H1 (cell line): ENCODE data around the gene RRP12. TPM values are rescaled to one million over a fixed set of nuclear protein-coding genes. Genes with fewer than 3 reads are reported as not detected.

Source experiments
- CTCF ChIA-PET: fragments of 300-600 bp; sonication (Branson Sonifier 250); formaldehyde crosslinking; loops from one replicate; lab custom pipeline; 2021; ENCODE audit not compliant: partially characterized antibody; lab: Charles Lee
- POLR2A ChIA-PET: fragments of 300-600 bp; sonication (Branson Sonifier 250); formaldehyde crosslinking; loops from one replicate; lab custom pipeline; 2021; ENCODE audit warnings: inconsistent platforms; ENCODE audit not compliant: partially characterized antibody; lab: Charles Lee
- DNase-seq, 2 experiments: peaks; one replicate each; pipeline versions ENCODE4 v3.0.0 to v3.0.0-alpha.2; 2010 to 2022; ENCODE audit warnings: low spot score in 2 of 2, low read depth in 1 of 2, mixed read lengths in 1 of 2
- FAIRE-seq: peaks from 2 replicates; lab custom pipeline; 2011; peaks lifted over from hg19 to GRCh38; lab: Jason Lieb, UNC
- H2AFZ ChIP-seq: 2 replicates; pipeline ENCODE4 v1.8.1; 2012; ENCODE audit warnings: low read length, inconsistent platforms
- H2AK5ac ChIP-seq: 2 replicates; pipeline ENCODE4 v1.6.1; 2013; ENCODE audit warnings: low read depth, low read length
- H2BK120ac ChIP-seq: replicated peaks from 2 replicates; pipeline ENCODE3; 2013; ENCODE audit warnings: low read depth, low read length, inconsistent platforms
- H2BK12ac ChIP-seq: 2 replicates; pipeline ENCODE4 v1.6.1; 2013; ENCODE audit warnings: low read depth, low read length
- H2BK15ac ChIP-seq: 2 replicates; pipeline ENCODE4 v1.6.1; 2013; ENCODE audit warnings: low read length
- H2BK20ac ChIP-seq: 2 replicates; pipeline ENCODE4 v1.6.1; 2013; ENCODE audit warnings: low read length
- H2BK5ac ChIP-seq: 2 replicates; pipeline ENCODE4 v1.6.1; 2013; ENCODE audit warnings: low read depth, low read length
- H3K14ac ChIP-seq: 2 replicates; pipeline ENCODE4 v1.6.1; 2013; ENCODE audit warnings: inconsistent platforms; ENCODE audit not compliant: insufficient read length
- H3K18ac ChIP-seq: 2 replicates; pipeline ENCODE4 v1.6.1; 2013; ENCODE audit warnings: low read length; ENCODE audit errors: extremely low read depth
- H3K23ac ChIP-seq: 2 replicates; pipeline ENCODE4 v1.6.1; 2013; ENCODE audit warnings: inconsistent platforms; ENCODE audit not compliant: insufficient read length
- H3K23me2 ChIP-seq: 2 replicates; pipeline ENCODE4 v1.6.1; 2013; ENCODE audit warnings: low read depth, low read length
- H3K27ac ChIP-seq: 2 replicates; pipeline ENCODE4 v1.6.1; 2011; ENCODE audit warnings: low read depth, low read length, inconsistent platforms
- H3K27me3 ChIP-seq, 4 experiments: replicated peaks in 1 of 4; 1 replicate in 1 of 4; 2 replicates in 3 of 4; pipeline versions ENCODE4 v1.6.1 to v1.8.1; 2011 to 2013; ENCODE audit warnings: low read length in 3 of 4, mild to moderate bottlenecking in 3 of 4, inconsistent platforms in 2 of 4, mixed read lengths in 2 of 4, moderate library complexity in 1 of 4; ENCODE audit not compliant: control insufficient read depth in 3 of 4, insufficient read depth in 3 of 4; ENCODE audit errors: extremely low read depth in 1 of 4
- H3K36me3 ChIP-seq, 4 experiments: 2 replicates each; pipeline versions ENCODE4 v1.6.1 to v1.8.1; 2011 to 2013; ENCODE audit warnings: mild to moderate bottlenecking in 4 of 4, low read length in 3 of 4, moderate library complexity in 2 of 4, control low read depth in 1 of 4, inconsistent platforms in 1 of 4; ENCODE audit not compliant: insufficient read depth in 4 of 4, control insufficient read depth in 2 of 4
- H3K4ac ChIP-seq: replicated peaks from 2 replicates; pipeline ENCODE3; 2013; ENCODE audit warnings: low read length, low read depth, mixed read lengths, inconsistent platforms; ENCODE audit not compliant: insufficient read length
- H3K4me1 ChIP-seq, 4 experiments: replicated peaks in 1 of 4; 1 replicate in 1 of 4; 2 replicates in 3 of 4; pipeline versions ENCODE4 v1.6.1 to v1.8.1; 2011 to 2013; ENCODE audit warnings: low read length in 3 of 4, inconsistent platforms in 2 of 4, mixed read lengths in 1 of 4; ENCODE audit not compliant: insufficient read depth in 4 of 4, control insufficient read depth in 3 of 4
- H3K4me2 ChIP-seq, 2 experiments: 2 replicates each; pipeline versions ENCODE4 v1.6.1 to v1.8.1; 2011 to 2013; ENCODE audit warnings: low read depth in 2 of 2, low read length in 2 of 2, control low read depth in 1 of 2, inconsistent platforms in 1 of 2, mild to moderate bottlenecking in 1 of 2; ENCODE audit not compliant: insufficient read depth in 1 of 2
- H3K4me3 ChIP-seq, 4 experiments: fragments of 200-600, 300-600 bp in 1 of 4; sonication (generic), shearing (Covaris generic), sonication (Bioruptor Twin) in 1 of 4; 2 replicates each; pipeline versions ENCODE4 v1.5.1 to v1.8.1; 2011 to 2016; ENCODE audit warnings: low read length in 4 of 4, low read depth in 3 of 4, control low read depth in 2 of 4, inconsistent platforms in 2 of 4, mild to moderate bottlenecking in 2 of 4, mixed read lengths in 1 of 4, moderate library complexity in 1 of 4; ENCODE audit not compliant: insufficient read depth in 2 of 4; ENCODE audit errors: extremely low read depth in 1 of 4
- H3K56ac ChIP-seq: replicated peaks from 2 replicates; pipeline ENCODE3; 2013; ENCODE audit warnings: low read depth, mild to moderate bottlenecking, mixed read lengths, low read length, inconsistent platforms; ENCODE audit not compliant: insufficient read length
- H3K79me1 ChIP-seq: 2 replicates; pipeline ENCODE4 v1.6.1; 2013; ENCODE audit warnings: low read depth, low read length, control low read depth
- H3K79me2 ChIP-seq, 2 experiments: 2 replicates each; pipeline versions ENCODE4 v1.6.1 to v1.8.1; 2012 to 2013; ENCODE audit warnings: low read length in 2 of 2, mild to moderate bottlenecking in 2 of 2, inconsistent platforms in 1 of 2; ENCODE audit not compliant: insufficient read depth in 2 of 2, control insufficient read depth in 1 of 2
- H3K9ac ChIP-seq, 4 experiments: replicated peaks in 1 of 4; 1 replicate in 1 of 4; 2 replicates in 3 of 4; pipeline versions ENCODE4 v1.6.1 to v1.8.1; 2011 to 2013; ENCODE audit warnings: low read depth in 3 of 4, low read length in 3 of 4, control low read depth in 2 of 4, mild to moderate bottlenecking in 2 of 4, moderate library complexity in 2 of 4, inconsistent platforms in 1 of 4; ENCODE audit errors: extremely low read depth in 1 of 4
- H3K9me3 ChIP-seq, 2 experiments: 2 replicates each; pipeline versions ENCODE4 v1.6.1 to v1.8.1; 2012 to 2013; ENCODE audit warnings: mild to moderate bottlenecking in 2 of 2, moderate library complexity in 2 of 2, control low read depth in 1 of 2, inconsistent platforms in 1 of 2, low read depth in 1 of 2, low read length in 1 of 2, mixed read lengths in 1 of 2; ENCODE audit not compliant: insufficient read depth in 2 of 2
- H4K20me1 ChIP-seq, 2 experiments: replicated peaks in 1 of 2; 2 replicates each; pipeline versions ENCODE3 to v1.8.1; 2011 to 2013; ENCODE audit warnings: inconsistent platforms in 2 of 2, low read length in 2 of 2, mild to moderate bottlenecking in 1 of 2; ENCODE audit not compliant: insufficient read depth in 2 of 2, control insufficient read depth in 1 of 2
- H4K5ac ChIP-seq: 2 replicates; pipeline ENCODE4 v1.6.1; 2013; ENCODE audit warnings: low read length, low read depth, mixed read lengths, inconsistent platforms; ENCODE audit not compliant: insufficient read length
- H4K8ac ChIP-seq: 2 replicates; pipeline ENCODE4 v1.8.0; 2013; ENCODE audit warnings: mild to moderate bottlenecking, moderate library complexity, low read length, inconsistent platforms; ENCODE audit not compliant: insufficient read depth; ENCODE audit errors: extremely low read depth
- H4K91ac ChIP-seq: replicated peaks from 2 replicates; pipeline ENCODE3; 2013; ENCODE audit warnings: low read length, mixed read lengths, inconsistent platforms; ENCODE audit not compliant: insufficient read length
- CHD1 ChIP-seq: IDR thresholded peaks from 2 replicates; pipeline ENCODE4 v1.6.1; 2012; ENCODE audit warnings: low read depth, low read length, improper control_type of control experiment
- E2F6 ChIP-seq: IDR thresholded peaks from 2 replicates; pipeline ENCODE4 v1.6.1; 2012; ENCODE audit warnings: inconsistent platforms
- EP300 ChIP-seq, 2 experiments: IDR thresholded peaks; 1 replicate in 1 of 2; 2 replicates in 1 of 2; pipeline ENCODE4 v1.6.1; 2011 to 2012; ENCODE audit warnings: low read depth in 2 of 2, low read length in 2 of 2, mild to moderate bottlenecking in 2 of 2, borderline replicate concordance in 1 of 2, inconsistent platforms in 1 of 2, moderate library complexity in 1 of 2
- JUND ChIP-seq: IDR thresholded peaks from 2 replicates; pipeline ENCODE4 v1.6.1; 2011; ENCODE audit warnings: mild to moderate bottlenecking, improper control_type of control experiment, low read length
- KDM5A ChIP-seq: fragments of 200-600 bp; IDR thresholded peaks from 2 replicates; pipeline ENCODE4 v1.7.1; 2012; ENCODE audit warnings: mild to moderate bottlenecking, low read length, inconsistent platforms, mixed read lengths
- NRF1 ChIP-seq: IDR thresholded peaks from 2 replicates; pipeline ENCODE4 v1.6.1; 2011; ENCODE audit warnings: mild to moderate bottlenecking, low read depth, low read length, improper control_type of control experiment
- RFX5 ChIP-seq: IDR thresholded peaks from 2 replicates; pipeline ENCODE4 v1.6.1; 2011; ENCODE audit warnings: low read depth, low read length, improper control_type of control experiment, borderline replicate concordance
- RXRA ChIP-seq: IDR thresholded peaks from 2 replicates; pipeline ENCODE4 v1.6.1; 2011; ENCODE audit warnings: low read depth, mild to moderate bottlenecking, low read length, moderate library complexity; ENCODE audit not compliant: insufficient read depth
- TAF1 ChIP-seq: IDR thresholded peaks from 2 replicates; pipeline ENCODE4 v1.6.1; 2011; ENCODE audit warnings: mild to moderate bottlenecking, low read depth, low read length
- WGBS, 2 experiments: shearing (Covaris generic) in 1 of 2; methylation state at CpG; one replicate each; pipeline versions ENCODE4 v1.1.6 to v1.1.7; 2013 to 2015; ENCODE audit warnings: low lambda C conversion rate in 2 of 2, mixed read lengths in 2 of 2, inconsistent platforms in 1 of 2, low coverage in 1 of 2, missing lambda C conversion rate in 1 of 2; ENCODE audit not compliant: insufficient replicate concordance in 2 of 2, insufficient coverage in 1 of 2, insufficient read length in 1 of 2; ENCODE audit errors: extremely low coverage in 1 of 2, missing lambda C conversion rate in 1 of 2; 5-methylcytosine and 5-hydroxymethylcytosine counted together
- polyA plus RNA-seq, 7 experiments: library from polyadenylated mRNA; depleted of rRNA in 3 of 7; stranded (reverse) in 5 of 7; unstranded in 2 of 7; fragments of >200 nt in 5 of 7; fragments of 200-250 nt in 2 of 7; gene quantifications; 1 replicate in 5 of 7; 2 replicates in 1 of 7; 4 replicates in 1 of 7; pipeline versions ENCODE4 v1.2.1 to v1.2.3, GENCODE V29; 2011 to 2013; ENCODE audit warnings: missing spikeins in 2 of 7, mixed read lengths in 2 of 7
- total RNA-seq: library from RNA; stranded (reverse); fragmentation: NEBNext Ultra II Directional; extraction: Animal tissue kit (Norgen Biotek cat#: 25700); gene quantifications from 2 replicates; pipeline ENCODE4 v1.2.1, GENCODE V29; 2021

Gene RRP12
- total and polyA plus RNA-seq, 2 of the 8 experiments (the other 6 are each of a cell fraction or from before 2014, with no cell fraction given) = 21.0 to 65.8 TPM

GRCh38 chr10:97373456-97373855 is 27.7 kb downstream of the RRP12 start:
- no peak overlapping the region for H3K18ac ChIP-seq
- H3K27me3 ChIP-seq = no peaks in the 10 kb centered on the region
- H3K14ac ChIP-seq = no peak overlapping the region
- ChIA-PET CTCF (no interaction called here), POLR2A (interaction anchor here (1.1 kb wide), 1 partner anchor 23 kb away, joined by 3 read pairs; no protein-coding TSS in a partner anchor)
- H3K23me2 ChIP-seq = no peaks in the 10 kb centered on the region
- H3K79me2 ChIP-seq = no peaks in the 10 kb centered on the region
- H3K36me3 ChIP-seq = peaks cover 29 to 64% (median 55%) of the 10 kb centered on the region in 4 experiments; a peak in 6 of 8 replicates
- H2AK5ac ChIP-seq = no peak overlapping the region
- H4K20me1 ChIP-seq = peaks cover 0 to 12% of the 10 kb centered on the region in 2 experiments
- H3K4me1 ChIP-seq = no peaks in the 10 kb centered on the region
- no peaks in the 10 kb centered on the region; the same call in 1 of the 2 replicates for H3K79me1 ChIP-seq
- WGBS, 2 experiments = 94% methylated on average over 10 of the region's 10 CpGs; no CpG with 5 or more reads in 1 of the 2 experiments
- no peak overlapping the region for H3K56ac ChIP-seq
- TF ChIP-seq NRF1 = no peak
- no peak for TF ChIP-seq RFX5
- no peak for TF ChIP-seq JUND
- no peak for TF ChIP-seq TAF1
- no peak for TF ChIP-seq KDM5A
- TF ChIP-seq CHD1 = no peak
- TF ChIP-seq E2F6 = no peak
- TF ChIP-seq RXRA = no peak
- TF ChIP-seq EP300 (IDR thresholded peaks at IDR 0.05; ENCODE audit: borderline replicate concordance in 1 of 2, low read depth in 2 of 2, low read length in 2 of 2) = no peak
- no peak for DNase-seq
- H3K9me3 ChIP-seq = no peaks in the 10 kb centered on the region
- H2BK5ac ChIP-seq = no peak overlapping the region
- no peak overlapping the region for H3K4me3 ChIP-seq
- H4K5ac ChIP-seq = no peak overlapping the region
- no peak overlapping the region for H2BK15ac ChIP-seq
- no peak overlapping the region for H4K91ac ChIP-seq
- no peak overlapping the region for H2AFZ ChIP-seq
- no peak overlapping the region for H3K9ac ChIP-seq
- H2BK20ac ChIP-seq = no peak overlapping the region
- H3K27ac ChIP-seq = no peak overlapping the region; the same call in 1 of the 2 replicates
- H2BK12ac ChIP-seq = no peak overlapping the region
- no peak for FAIRE-seq
- H4K8ac ChIP-seq = no peak overlapping the region
- no peak overlapping the region for H3K4me2 ChIP-seq
- H3K23ac ChIP-seq = no peak overlapping the region
- no peak overlapping the region for H3K4ac ChIP-seq
- no peak overlapping the region for H2BK120ac ChIP-seq
